LNCaP clone FGC (cell line): ENCODE results near the gene SLC27A2.

Source experiments
- DNase-seq: peaks from one replicate; pipeline ENCODE4 v3.0.0-alpha.2; 2011; ENCODE audit warnings: low read depth
- H3K4me3 ChIP-seq: 2 replicates; pipeline ENCODE4 v1.5.1; 2011; ENCODE audit warnings: mild to moderate bottlenecking, low read depth, low read length, control low read depth
- CTCF ChIP-seq: IDR thresholded peaks from 2 replicates; pipeline ENCODE4 v1.5.1; 2012; ENCODE audit warnings: mild to moderate bottlenecking; ENCODE audit not compliant: control insufficient read depth, insufficient read depth; ENCODE audit errors: extremely low read depth

The SLC27A2 gene

DNA sequence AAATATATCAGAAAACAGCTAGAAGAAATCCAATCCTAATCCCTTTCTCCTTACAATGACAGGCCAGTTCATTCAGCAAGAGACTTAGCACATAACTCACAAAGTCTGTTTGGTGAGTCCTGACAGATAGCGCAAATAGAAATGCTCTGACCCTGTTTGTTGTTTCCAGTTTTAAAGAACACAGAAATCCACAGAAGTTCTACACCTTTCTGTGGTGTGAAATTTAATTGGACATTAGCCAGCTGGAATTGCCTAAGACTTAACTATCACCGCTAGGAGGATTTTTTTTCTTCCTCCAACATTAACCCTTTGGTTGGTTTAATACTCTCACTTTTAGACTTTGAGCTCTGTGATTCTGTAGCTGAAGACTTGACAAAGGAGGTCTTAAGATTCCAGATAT lies 52.8 kb downstream of the SLC27A2 start:
- H3K4me3 ChIP-seq: no peak overlapping the region
- no peak for TF ChIP-seq CTCF
- DNase-seq: no peak

- DNase-seq: no peak
- no peak for TF ChIP-seq CTCF
Observed at GRCh38 chr15:50235794-50236193, 53.8 kb downstream of the SLC27A2 start.

GRCh38 chr15:50236433-50236832 lies 54.4 kb downstream of the SLC27A2 start:
- no peak for DNase-seq
- no peak for TF ChIP-seq CTCF
- no peak overlapping the region for H3K4me3 ChIP-seq

More at GRCh38 chr15:50235794-50236193, 53.8 kb downstream of the SLC27A2 start:
- H3K4me3 ChIP-seq: no peak overlapping the region

GRCh38 chr15:50238255-50238654 lies 56.3 kb downstream of the SLC27A2 start:
- no peak overlapping the region for H3K4me3 ChIP-seq
- no peak for DNase-seq
- no peak for TF ChIP-seq CTCF

- no peak for TF ChIP-seq CTCF
- DNase-seq: no peak
- H3K4me3 ChIP-seq: no peak overlapping the region
Observed at GRCh38 chr15:50241684-50242450, 59.9 kb downstream of the SLC27A2 start.

DNA sequence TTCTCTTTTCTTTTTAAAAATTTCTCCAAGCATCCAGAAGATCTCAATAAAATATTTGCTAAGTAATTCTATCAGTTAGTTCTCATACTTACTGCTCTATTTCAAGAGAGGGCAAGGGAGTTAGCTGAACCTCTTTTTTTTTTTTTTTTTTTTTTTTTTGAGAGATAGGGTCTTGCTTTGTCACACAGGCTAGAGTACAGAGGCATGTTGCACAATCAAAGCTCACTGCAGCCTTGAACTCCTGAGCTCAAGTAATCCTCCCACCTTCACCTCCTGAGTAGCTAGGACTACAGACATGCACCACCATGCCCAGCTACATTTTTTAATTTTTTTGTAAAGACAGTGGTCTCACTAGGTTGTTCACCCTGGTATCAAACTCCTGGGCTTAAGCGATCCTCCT lies 62.2 kb downstream of the SLC27A2 start:
- H3K4me3 ChIP-seq: no peak overlapping the region
- no peak for DNase-seq
- TF ChIP-seq CTCF: no peak
